ENCODE measurements around the gene MTCL1.

MTCL1 gene

DNA sequence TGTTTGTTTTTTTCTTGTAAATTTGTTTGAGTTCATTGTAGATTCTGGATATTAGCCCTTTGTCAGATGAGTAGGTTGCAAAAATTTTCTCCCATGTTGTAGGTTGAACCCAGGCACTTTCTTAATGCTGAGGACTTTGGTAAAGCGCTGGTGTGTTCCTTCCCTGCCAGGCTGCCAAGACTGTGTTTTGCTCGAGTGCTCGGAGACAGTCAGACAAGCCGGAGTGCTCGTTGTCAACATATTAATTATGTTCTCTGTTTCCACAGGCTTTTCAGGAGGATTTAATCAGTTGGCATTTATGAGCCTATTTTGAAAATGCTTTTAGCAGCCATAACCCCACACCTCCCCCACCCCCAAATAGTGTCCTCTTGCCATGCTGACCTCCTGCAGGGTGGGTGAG is 6.4 kb downstream of the MTCL1 start:
- no peak for DNase-seq (ENCODE audit: insufficient read length, low spot score)
- TF ChIP-seq CTCF (IDR thresholded peaks at IDR 0.05; ENCODE audit: insufficient read depth, missing control alignments) = no peak
- FAIRE-seq = no peak

GRCh38 chr18:8713691-8714090 is 8.3 kb downstream of the MTCL1 start:
- TF ChIP-seq CTCF (IDR thresholded peaks at IDR 0.05; ENCODE audit: insufficient read depth, missing control alignments) = no peak
- FAIRE-seq = no peak
- DNase-seq (ENCODE audit: insufficient read length, low spot score) = no peak

- DNase-seq (ENCODE audit: insufficient read length, low spot score) = no peak
- no peak for TF ChIP-seq CTCF (IDR thresholded peaks at IDR 0.05; ENCODE audit: insufficient read depth, missing control alignments)
- FAIRE-seq = peak; percentile 21
These were observed 10.2 kb downstream of the MTCL1 start for GRCh38 chr18:8715599-8715998.

GRCh38 chr18:8717011-8717770 is 11.8 kb downstream of the MTCL1 start:
- DNase-seq (ENCODE audit: insufficient read length, low spot score) (no peak), FAIRE-seq (peak; percentile 46)
- TF ChIP-seq CTCF (IDR thresholded peaks at IDR 0.05; ENCODE audit: insufficient read depth, missing control alignments) = no peak

DNA sequence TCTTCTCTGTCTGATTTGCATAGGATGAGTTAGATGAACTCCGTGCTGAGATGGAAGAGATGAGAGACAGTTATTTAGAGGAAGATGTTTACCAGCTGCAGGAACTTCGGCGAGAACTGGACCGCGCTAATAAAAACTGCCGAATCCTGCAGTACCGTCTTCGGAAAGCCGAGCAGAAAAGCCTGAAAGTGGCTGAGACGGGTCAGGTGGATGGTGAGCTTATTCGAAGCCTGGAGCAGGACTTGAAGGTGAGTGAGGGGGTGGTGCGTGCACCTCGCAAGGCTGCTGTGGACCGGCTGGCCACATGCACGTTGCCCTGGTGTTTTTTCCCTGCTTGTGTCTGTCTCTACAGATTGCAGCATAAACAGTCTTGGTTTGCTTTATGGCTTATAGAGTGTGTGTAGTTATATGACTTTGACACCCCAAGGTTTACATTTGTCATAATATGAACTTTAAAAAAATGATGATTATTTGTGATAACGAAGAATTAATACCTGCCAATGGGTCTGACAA is 13.1 kb downstream of the MTCL1 start:
- DNase-seq (ENCODE audit: insufficient read length, low spot score) (no peak), FAIRE-seq (no peak)

GRCh38 chr18:8719192-8719591 is 13.8 kb downstream of the MTCL1 start:
- no peak for FAIRE-seq
- no peak for DNase-seq (ENCODE audit: insufficient read length, low spot score)
- TF ChIP-seq CTCF (IDR thresholded peaks at IDR 0.05; ENCODE audit: insufficient read depth, missing control alignments) = no peak

More for the DNA sequence above, 13.1 kb downstream of the MTCL1 start:
- no peak for TF ChIP-seq CTCF (IDR thresholded peaks at IDR 0.05; ENCODE audit: insufficient read depth, missing control alignments)

DNA sequence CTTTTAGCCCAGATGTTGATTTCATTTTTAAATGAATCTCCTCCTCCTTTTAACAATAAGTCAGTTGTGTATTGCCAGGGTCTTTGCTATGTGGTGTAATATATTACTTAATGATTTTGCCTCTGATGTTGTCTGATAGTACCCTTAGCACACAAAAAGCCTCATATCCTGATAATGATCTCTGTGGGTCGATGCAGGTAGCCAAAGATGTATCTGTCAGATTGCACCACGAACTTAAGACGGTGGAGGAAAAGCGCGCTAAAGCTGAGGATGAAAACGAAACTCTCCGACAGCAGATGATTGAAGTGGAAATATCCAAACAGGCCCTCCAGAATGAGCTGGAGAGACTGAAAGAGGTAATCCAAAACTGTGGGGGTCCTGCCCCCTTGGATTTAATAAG is 14.8 kb downstream of the MTCL1 start:
- TF ChIP-seq CTCF (IDR thresholded peaks at IDR 0.05; ENCODE audit: insufficient read depth, missing control alignments) = no peak
- DNase-seq (ENCODE audit: insufficient read length, low spot score) (no peak), FAIRE-seq (no peak)
